ENCODE data around the gene SPTLC3.

Gene SPTLC3

DNA sequence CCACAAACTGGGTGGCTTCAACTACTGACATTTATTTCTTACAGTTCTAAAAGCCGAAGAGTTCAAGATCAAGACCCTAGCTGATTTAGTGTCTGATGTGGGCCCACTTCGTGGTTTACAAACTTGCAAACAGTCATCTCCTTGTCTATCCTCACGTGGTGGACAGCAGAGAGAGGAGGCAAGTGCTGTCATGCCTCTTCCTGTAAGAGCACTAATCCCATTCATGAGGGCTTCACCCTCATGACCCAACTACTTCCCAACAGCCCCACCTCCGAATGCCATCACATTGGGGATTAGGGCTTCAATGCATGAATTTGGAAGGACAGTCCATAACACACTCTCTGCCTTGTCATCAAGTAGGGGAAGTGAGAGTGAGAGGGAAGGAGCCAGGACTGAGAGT lies 196.7 kb downstream of the SPTLC3 start:
- DNase-seq, result no peak

DNA sequence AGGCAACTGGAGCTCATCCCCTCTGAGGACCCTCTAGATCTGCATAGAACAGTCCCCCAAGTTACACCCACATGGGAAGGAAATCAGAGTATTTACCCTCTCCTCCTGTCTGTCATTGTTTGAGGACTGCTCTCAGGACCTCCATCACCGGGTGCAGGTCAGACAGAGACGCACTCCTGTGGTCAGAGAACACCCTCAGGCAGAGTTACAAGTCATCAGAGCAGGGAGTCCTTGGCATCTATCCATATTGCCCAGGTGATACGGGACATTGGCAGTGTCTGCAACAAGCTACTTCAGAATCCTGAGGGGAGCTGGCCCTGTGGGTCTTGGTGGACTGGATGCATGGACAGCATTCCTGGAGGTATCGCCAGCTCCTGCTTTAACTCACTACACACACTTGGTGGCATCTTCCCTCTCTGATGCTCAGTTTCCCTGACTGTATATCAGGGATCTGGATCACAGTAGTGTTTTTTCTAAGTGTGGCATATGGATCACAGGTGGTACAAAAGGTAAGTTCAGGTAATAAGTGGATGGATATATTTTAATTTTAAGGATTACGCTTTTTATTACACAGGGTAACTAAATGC lies 197.2 kb downstream of the SPTLC3 start:
- DNase-seq, result no peak

DNA sequence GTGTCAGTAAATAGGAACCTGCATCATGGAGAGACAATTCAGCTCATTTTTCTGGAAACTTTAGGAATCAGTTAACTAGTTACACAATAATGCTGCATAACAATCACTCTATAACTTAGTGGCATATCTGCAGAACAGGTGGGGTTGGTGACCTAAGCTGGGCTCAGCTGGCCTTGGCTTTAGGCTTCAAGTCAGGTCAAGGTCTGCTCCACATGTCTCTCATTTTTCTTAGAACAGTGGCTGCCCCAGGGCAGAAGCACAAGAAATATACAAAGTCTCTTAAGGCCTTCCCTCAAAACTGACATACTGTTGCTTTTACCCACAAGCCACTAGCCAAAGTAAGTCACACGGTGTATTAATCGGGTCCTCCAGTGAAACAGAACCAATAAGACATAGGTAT lies 198.2 kb downstream of the SPTLC3 start:
- DNase-seq, result no peak

- no peak for DNase-seq
Observed at GRCh38 chr20:13211956-13212618, 203.3 kb downstream of the SPTLC3 start.

DNA sequence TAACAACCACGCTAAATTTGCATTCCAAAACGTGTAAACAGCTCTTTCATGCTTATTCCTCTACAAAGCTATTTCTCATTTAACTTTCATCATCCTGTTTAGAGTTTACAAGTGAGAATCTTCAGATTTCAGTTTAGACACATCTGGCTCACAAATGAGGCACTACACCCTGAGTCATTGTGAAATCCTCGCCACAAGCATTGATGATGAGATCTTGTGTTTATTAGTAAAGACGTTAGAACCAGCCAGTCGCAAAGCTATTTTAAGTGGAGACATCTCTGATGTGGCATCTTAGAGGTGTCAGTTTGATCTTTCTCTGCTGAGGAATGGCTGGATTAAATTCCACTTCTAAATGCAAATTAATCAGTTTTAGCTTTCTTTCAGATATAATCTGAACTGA lies 204.0 kb downstream of the SPTLC3 start:
- DNase-seq, result no peak

GRCh38 chr20:13213335-13213734 lies 204.6 kb downstream of the SPTLC3 start:
- no peak for DNase-seq

GRCh38 chr20:13216533-13216932 lies 207.8 kb downstream of the SPTLC3 start:
- DNase-seq, result no peak
